A549 (cell line): ENCODE results near the gene POLRMT. TPM values are rescaled to one million over a fixed set of nuclear protein-coding genes. Genes with fewer than 3 reads are reported as not detected.
"Not testable (repeated sequence)": the region's sequence is repeated elsewhere in the genome, so short reads cannot be mapped to it uniquely, and the experiment has no call there.

Experiments
- ATAC-seq, 2 experiments: fragments of 200-7000 bp in 1 of 2; fragments of >200 bp in 1 of 2; cut with Nextera tagmentation in 1 of 2; cut with Tn5 transposase in 1 of 2; 3 replicates each; pipeline versions ENCODE4 v1.8.0 to v1.9.1; 2018 to 2020; ENCODE audit warnings: mild to moderate bottlenecking in 1 of 2, moderate library complexity in 1 of 2
- CTCF ChIA-PET: fragments of 300-600 bp; sonication (Branson Sonifier 250); formaldehyde crosslinking; extraction: SDS; loops from one replicate; lab custom pipeline; 2021; ENCODE audit warnings: antibody characterized with exemption, inconsistent platforms; lab: Yijun Ruan, JAX
- POLR2A ChIA-PET: fragments of 350-600 bp; formaldehyde crosslinking; extraction: SDS; loops from one replicate; lab custom pipeline; 2021; ENCODE audit warnings: antibody characterized with exemption, inconsistent platforms; lab: Yijun Ruan, JAX
- DNase-seq, 2 experiments: peaks; one replicate each; pipeline versions ENCODE4 v3.0.0 to v3.0.0-alpha.2; 2011 to 2016; ENCODE audit warnings: low read depth in 1 of 2, low spot score in 1 of 2
- FAIRE-seq: peaks from 2 replicates; lab custom pipeline; 2011; peaks lifted over from hg19 to GRCh38; lab: Jason Lieb, UNC
- H3K27ac ChIP-seq, 2 experiments: fragments of >200 bp; sonication (Bioruptor Twin); formaldehyde crosslinking; 3 replicates each; pipeline ENCODE4 v1.5.1; 2016 to 2017
- H3K4me1 ChIP-seq: fragments of >200 bp; sonication (Bioruptor Twin); formaldehyde crosslinking; 3 replicates; pipeline ENCODE4 v1.6.1; 2016
- H3K4me2 ChIP-seq: fragments of >200 bp; sonication (Bioruptor Twin); formaldehyde crosslinking; 3 replicates; pipeline ENCODE4 v1.6.1; 2016
- H3K4me3 ChIP-seq: fragments of >200 bp; sonication (Bioruptor Twin); formaldehyde crosslinking; 3 replicates; pipeline ENCODE4 v1.5.1; 2016
- H3K9me3 ChIP-seq: fragments of >200 bp; sonication (Bioruptor Twin); formaldehyde crosslinking; 3 replicates; pipeline ENCODE4 v1.6.1; 2016
- CBX2 ChIP-seq: fragments of 200-600 bp; sonication (generic); IDR thresholded peaks from 2 replicates; pipeline ENCODE4 v1.6.1; 2016; ENCODE audit warnings: low read depth, mild to moderate bottlenecking, borderline replicate concordance
- GATA3 ChIP-seq: IDR thresholded peaks from 2 replicates; pipeline ENCODE4 v1.6.1; 2012; ENCODE audit warnings: borderline replicate concordance
- JUN ChIP-seq, 2 experiments: fragments of >200 bp; sonication (Bioruptor Twin); formaldehyde crosslinking; IDR thresholded peaks; 2 replicates in 1 of 2; 3 replicates in 1 of 2; pipeline ENCODE4 v1.6.1; 2016 to 2017
- KDM5A ChIP-seq: fragments of 200-600 bp; sonication (generic); IDR thresholded peaks from 2 replicates; pipeline ENCODE4 v1.6.1; 2016; ENCODE audit warnings: antibody characterized with exemption, mild to moderate bottlenecking
- MAFK ChIP-seq: fragments of 450-650 bp; IDR thresholded peaks from 2 replicates; pipeline ENCODE4 v1.6.1; 2014; ENCODE audit not compliant: partially characterized antibody
- NPAS2 ChIP-seq: fragments of 250-450 bp; sonication (Bioruptor Pico); IDR thresholded peaks from 2 replicates; pipeline ENCODE4 v1.8.0; 2022; ENCODE audit warnings: mild to moderate bottlenecking, moderate library complexity, borderline replicate concordance
- NR3C1 ChIP-seq: fragments of >200 bp; sonication (Bioruptor Twin); formaldehyde crosslinking; IDR thresholded peaks from 3 replicates; pipeline ENCODE4 v1.6.1; 2017
- POLR2AphosphoS2 ChIP-seq: conservative IDR thresholded peaks from 2 replicates; pipeline ENCODE4 v1.6.1; 2012; ENCODE audit warnings: low read length, improper control_type of control experiment, inconsistent platforms
- RAD21 ChIP-seq, 2 experiments: fragments of >200 bp in 1 of 2; sonication (Bioruptor Twin) in 1 of 2; formaldehyde crosslinking in 1 of 2; IDR thresholded peaks in 1 of 2; conservative IDR thresholded peaks in 1 of 2; 2 replicates in 1 of 2; 3 replicates in 1 of 2; pipeline ENCODE4 v1.6.1; 2012 to 2018; ENCODE audit warnings: inconsistent platforms in 1 of 2
- SMC3 ChIP-seq: fragments of >200 bp; sonication (Bioruptor Twin); formaldehyde crosslinking; IDR thresholded peaks from 3 replicates; pipeline ENCODE4 v1.6.1; 2018; ENCODE audit warnings: inconsistent platforms
- ZFP36 ChIP-seq: fragments of 450-650 bp; IDR thresholded peaks from 2 replicates; pipeline ENCODE4 v1.6.1; 2014; ENCODE audit warnings: borderline replicate concordance; ENCODE audit not compliant: partially characterized antibody
- WGBS: methylation state at CpG from one replicate; pipeline ENCODE4 v1.1.6; 2017; ENCODE audit errors: missing lambda C conversion rate; 5-methylcytosine and 5-hydroxymethylcytosine counted together
- polyA plus RNA-seq, 4 experiments: library from polyadenylated mRNA; depleted of rRNA in 3 of 4; stranded (reverse); fragments of >200 nt; fragmentation: RNase III in 1 of 4; extraction: RNeasy Plus Mini Kit Qiagen cat#74134 plus additional on column Dnase treatment in 1 of 4; gene quantifications; 2 replicates in 3 of 4; 3 replicates in 1 of 4; pipeline ENCODE4 v1.2.3, GENCODE V29; 2011 to 2017
- TF ChIP-seq, protein P1 (sequence below): IDR thresholded peaks from 2 replicates; pipeline ENCODE4 v1.6.1; 2012; ENCODE audit warnings: low read depth, borderline replicate concordance
- TF ChIP-seq, protein P2 (sequence below): fragments of >200 bp; sonication (Bioruptor Twin); formaldehyde crosslinking; IDR thresholded peaks from 3 replicates; pipeline ENCODE4 v1.5.1; 2016
- TF ChIP-seq, protein P3 (sequence below): fragments of 250-450 bp; sonication (Bioruptor Pico); IDR thresholded peaks from 2 replicates; pipeline ENCODE4 v1.5.0; 2020; ENCODE audit warnings: low read depth, mild to moderate bottlenecking, moderate library complexity
- TF ChIP-seq, protein P4 (sequence below): IDR thresholded peaks from 2 replicates; pipeline ENCODE4 v1.6.1; 2012

The POLRMT gene
- polyA plus RNA-seq, 2 of the 4 experiments (the other 2 are of a cell fraction): 41.9 to 68.8 TPM

DNA sequence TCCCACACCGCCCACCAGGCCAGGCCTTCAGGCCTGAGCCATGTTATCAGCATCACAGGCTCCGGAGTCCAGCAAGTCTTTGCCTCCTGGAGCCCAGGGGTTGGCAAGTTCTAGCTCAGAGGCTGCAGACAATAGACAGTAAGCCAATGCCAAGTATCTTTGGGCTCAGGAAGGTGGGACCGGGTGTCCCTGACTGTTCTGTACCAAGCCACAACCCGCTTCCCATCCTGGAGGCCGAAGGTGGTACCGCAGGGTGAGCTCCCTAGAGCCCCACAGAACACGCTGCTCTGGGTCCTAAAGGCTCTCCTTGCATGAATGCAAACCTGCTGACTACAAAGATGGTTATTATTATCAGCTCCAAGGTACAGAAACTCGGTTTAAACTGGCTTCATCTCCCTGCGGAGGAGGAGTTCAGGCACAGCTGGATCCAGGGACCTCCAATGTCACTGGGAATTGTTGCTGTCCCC lies 37.3 kb upstream of the POLRMT start:
- ChIA-PET POLR2A (no interaction called here), CTCF (interaction anchor here (0.6 to 1.7 kb wide), 3 partner anchors 9 to 64 kb away, joined by 4 to 6 read pairs (median 4); no protein-coding TSS in a partner anchor)
- Histone ChIP-seq H3K27ac (no peak overlapping the region), H3K4me2 (no peak overlapping the region), H3K4me1 (peaks cover 6% of the 10 kb centered on the region), H3K4me3 (no peak overlapping the region), H3K9me3 (no peaks in the 10 kb centered on the region)
- ATAC-seq (peak; percentile 72 to 79), FAIRE-seq (no peak), DNase-seq (peak; percentile 22 to 55)
- 67% methylated on average over 2 of the region's 9 CpGs for WGBS
- TF ChIP-seq JUN (IDR thresholded peaks at IDR 0.05): no peak
- no peak for TF ChIP-seq SMC3
- no peak for TF ChIP-seq ZFP36
- TF ChIP-seq, protein P1, sequence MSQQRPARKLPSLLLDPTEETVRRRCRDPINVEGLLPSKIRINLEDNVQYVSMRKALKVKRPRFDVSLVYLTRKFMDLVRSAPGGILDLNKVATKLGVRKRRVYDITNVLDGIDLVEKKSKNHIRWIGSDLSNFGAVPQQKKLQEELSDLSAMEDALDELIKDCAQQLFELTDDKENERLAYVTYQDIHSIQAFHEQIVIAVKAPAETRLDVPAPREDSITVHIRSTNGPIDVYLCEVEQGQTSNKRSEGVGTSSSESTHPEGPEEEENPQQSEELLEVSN: no peak
- TF ChIP-seq CBX2: no peak
- TF ChIP-seq KDM5A: no peak
- TF ChIP-seq POLR2AphosphoS2: no peak
- no peak for TF ChIP-seq NR3C1

DNA sequence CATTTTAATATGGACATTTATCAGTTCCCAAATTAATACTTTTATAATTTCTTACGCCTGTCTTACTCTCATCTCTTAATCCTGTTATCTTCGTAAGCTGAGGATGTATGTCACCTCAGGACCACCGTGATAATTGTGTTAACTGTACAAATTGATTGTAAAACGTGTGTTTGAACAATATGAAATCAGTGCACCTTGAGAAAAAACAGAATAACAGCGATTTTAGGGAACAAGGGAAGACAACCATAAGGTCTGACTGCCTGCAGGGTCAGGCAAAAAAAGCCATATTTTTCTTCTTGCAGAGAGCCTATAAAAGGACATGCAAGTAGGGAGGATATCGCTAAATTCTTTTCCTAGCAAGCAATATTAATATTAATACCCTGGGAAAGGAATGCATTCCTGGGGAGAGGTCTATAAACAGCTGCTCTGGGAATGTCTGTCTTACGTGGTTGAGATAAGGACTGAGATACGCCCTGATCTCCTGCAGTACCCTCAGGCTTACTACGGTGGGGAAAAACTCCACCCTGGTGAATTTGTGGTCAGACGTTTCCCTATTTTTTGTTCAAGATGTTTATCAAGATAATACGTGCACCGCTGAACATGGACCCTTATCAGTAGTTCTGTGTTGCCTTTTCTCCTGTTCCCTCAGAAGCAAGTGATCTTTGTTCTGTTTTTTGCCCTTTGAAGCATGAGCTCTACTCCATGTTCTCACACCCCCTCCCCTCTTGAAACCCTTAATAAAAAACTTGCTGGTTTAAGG lies 35.5 kb upstream of the POLRMT start:
- H3K4me3 ChIP-seq, H3K27ac ChIP-seq, FAIRE-seq, H3K9me3 ChIP-seq, POLR2A ChIA-PET, H3K4me2 ChIP-seq, ATAC-seq: not testable (repeated sequence)
- peak in 1 of 2 experiments; percentile 44 for DNase-seq
- CTCF ChIA-PET: interaction anchor here (0.8 to 1.3 kb wide), 3 partner anchors 11 to 65 kb away, joined by 3 to 5 read pairs (median 5); no protein-coding TSS in a partner anchor
- H3K4me1 ChIP-seq: peaks cover 13% of the 10 kb centered on the region; the same call in 1 of the 3 replicates
- WGBS: 48% methylated on average over 12 of the region's 12 CpGs
- TF ChIP-seq GATA3: peak; percentile 12; the same call in 1 of the 2 replicates

DNA sequence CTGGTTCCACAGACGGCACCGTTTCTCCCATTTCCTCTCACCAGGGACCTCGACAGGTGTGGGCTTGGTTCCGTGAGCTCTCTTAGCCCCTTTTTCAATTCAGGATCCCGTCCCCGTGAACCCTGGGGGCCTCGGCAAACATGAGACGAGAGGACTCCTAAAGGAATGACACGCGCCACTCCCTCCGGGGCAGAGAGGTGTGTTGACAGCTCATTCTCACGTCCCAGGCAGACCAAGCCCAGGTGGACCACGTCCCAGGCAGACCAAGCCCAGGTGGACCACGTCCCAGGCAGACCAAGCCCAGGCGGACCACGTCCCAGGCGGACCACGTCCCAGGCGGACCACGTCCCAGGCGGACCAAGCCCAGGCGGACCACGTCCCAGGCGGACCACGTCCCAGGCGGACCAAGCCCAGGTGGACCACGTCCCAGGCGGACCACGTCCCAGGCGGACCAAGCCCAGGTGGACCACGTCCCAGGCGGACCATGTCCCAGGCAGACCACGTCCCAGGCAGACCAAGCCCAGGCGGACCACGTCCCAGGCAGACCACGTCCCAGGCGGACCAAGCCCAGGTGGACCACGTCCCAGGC lies 33.7 kb upstream of the POLRMT start:
- DNase-seq, H3K27ac ChIP-seq, H3K4me3 ChIP-seq, POLR2A ChIA-PET, H3K9me3 ChIP-seq, FAIRE-seq, H3K4me2 ChIP-seq, ATAC-seq: not testable (repeated sequence)
- CTCF ChIA-PET: interaction anchor here (0.9 to 1.3 kb wide), 2 partner anchors 8 to 67 kb away, joined by 3 to 6 read pairs; no protein-coding TSS in a partner anchor
- 90% methylated on average over 6 of the region's 38 CpGs for WGBS
- peaks cover 17% of the 10 kb centered on the region; the same call in 1 of the 3 replicates for H3K4me1 ChIP-seq

DNA sequence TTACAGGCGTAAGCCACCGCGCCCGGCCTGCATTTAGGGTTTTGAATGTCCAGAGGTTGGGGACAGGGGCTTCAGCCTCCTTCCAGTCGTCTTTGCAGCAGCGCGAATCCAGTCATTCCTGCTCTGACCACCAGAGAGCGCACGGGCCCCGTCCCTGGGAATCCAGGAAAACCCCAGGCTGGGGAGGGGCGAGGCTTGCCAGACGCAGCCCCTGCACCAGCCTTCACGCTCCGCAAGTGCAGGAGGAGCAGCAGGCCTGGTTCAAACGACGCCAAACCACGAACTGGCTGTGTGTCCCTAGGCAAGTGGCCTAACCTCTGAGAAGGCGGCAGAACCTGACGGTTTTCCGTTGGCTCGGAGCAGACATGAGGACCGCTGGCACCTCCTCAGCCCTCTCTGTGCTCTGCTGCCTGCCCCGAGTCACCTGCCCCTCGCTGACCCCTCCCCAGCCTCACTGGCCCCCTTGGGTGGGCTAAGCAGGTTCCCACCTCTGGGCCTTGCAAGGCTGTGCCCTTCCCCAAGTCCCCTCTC lies 31.6 kb upstream of the POLRMT start:
- ATAC-seq (peak; percentile 69 to 74), DNase-seq (peak; percentile 81 to 86), FAIRE-seq (no peak)
- POLR2A ChIA-PET: interaction anchor here (0.6 kb wide), 1 partner anchor 328 kb away, joined by 3 read pairs; no protein-coding TSS in a partner anchor
- H3K9me3 ChIP-seq: no peaks in the 10 kb centered on the region
- peak overlapping the region; percentile 76 to 99 for H3K27ac ChIP-seq
- CTCF ChIA-PET: interaction anchor here (0.6 to 1.4 kb wide), 7 partner anchors 10 to 76 kb away, joined by 3 to 4 read pairs (median 3); no protein-coding TSS in a partner anchor
- H3K4me3 ChIP-seq: no peak overlapping the region
- TF ChIP-seq, protein P2, sequence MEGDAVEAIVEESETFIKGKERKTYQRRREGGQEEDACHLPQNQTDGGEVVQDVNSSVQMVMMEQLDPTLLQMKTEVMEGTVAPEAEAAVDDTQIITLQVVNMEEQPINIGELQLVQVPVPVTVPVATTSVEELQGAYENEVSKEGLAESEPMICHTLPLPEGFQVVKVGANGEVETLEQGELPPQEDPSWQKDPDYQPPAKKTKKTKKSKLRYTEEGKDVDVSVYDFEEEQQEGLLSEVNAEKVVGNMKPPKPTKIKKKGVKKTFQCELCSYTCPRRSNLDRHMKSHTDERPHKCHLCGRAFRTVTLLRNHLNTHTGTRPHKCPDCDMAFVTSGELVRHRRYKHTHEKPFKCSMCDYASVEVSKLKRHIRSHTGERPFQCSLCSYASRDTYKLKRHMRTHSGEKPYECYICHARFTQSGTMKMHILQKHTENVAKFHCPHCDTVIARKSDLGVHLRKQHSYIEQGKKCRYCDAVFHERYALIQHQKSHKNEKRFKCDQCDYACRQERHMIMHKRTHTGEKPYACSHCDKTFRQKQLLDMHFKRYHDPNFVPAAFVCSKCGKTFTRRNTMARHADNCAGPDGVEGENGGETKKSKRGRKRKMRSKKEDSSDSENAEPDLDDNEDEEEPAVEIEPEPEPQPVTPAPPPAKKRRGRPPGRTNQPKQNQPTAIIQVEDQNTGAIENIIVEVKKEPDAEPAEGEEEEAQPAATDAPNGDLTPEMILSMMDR: peak; percentile 77
- TF ChIP-seq, protein P3, sequence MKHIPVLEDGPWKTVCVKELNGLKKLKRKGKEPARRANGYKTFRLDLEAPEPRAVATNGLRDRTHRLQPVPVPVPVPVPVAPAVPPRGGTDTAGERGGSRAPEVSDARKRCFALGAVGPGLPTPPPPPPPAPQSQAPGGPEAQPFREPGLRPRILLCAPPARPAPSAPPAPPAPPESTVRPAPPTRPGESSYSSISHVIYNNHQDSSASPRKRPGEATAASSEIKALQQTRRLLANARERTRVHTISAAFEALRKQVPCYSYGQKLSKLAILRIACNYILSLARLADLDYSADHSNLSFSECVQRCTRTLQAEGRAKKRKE (CRISPR knock-in tag): no peak
- TF ChIP-seq ZFP36 (no peak), MAFK (no peak), NPAS2 (CRISPR knock-in tag) (no peak), RAD21 (conservative IDR thresholded peaks at IDR 0.05 in 1 of 2, IDR thresholded peaks at IDR 0.05 in 1 of 2) (peak; percentile 87 to 90), SMC3 (peak; percentile 86), GATA3 (no peak)
- TF ChIP-seq, protein P4, sequence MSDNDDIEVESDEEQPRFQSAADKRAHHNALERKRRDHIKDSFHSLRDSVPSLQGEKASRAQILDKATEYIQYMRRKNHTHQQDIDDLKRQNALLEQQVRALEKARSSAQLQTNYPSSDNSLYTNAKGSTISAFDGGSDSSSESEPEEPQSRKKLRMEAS: peak; percentile 66
- TF ChIP-seq, protein P1: 0 out of 2 replicates have a peak, but pooled peaks have one; percentile 15
- 8% methylated on average over 2 of the region's 24 CpGs for WGBS
- H3K4me1 ChIP-seq: peaks cover 24% of the 10 kb centered on the region; the same call in 2 of the 3 replicates
- H3K4me2 ChIP-seq: peak overlapping the region; percentile 96
